ENCODE measurements around the gene KNDC1.

Gene KNDC1

GRCh38 chr10:133251388-133252222 lies 91.6 kb downstream of the KNDC1 start:
- no peak overlapping the region for H3K27ac ChIP-seq (ENCODE audit: low read depth, low read length)
- H3K4me3 ChIP-seq (ENCODE audit: low read depth, low read length), result no peak overlapping the region
- no peaks in the 10 kb centered on the region for H3K9me3 ChIP-seq (ENCODE audit: control insufficient read depth, insufficient read depth, low read depth, low read length)
- no peak overlapping the region for H3K9ac ChIP-seq (ENCODE audit: low read length)
- no peaks in the 10 kb centered on the region for H3K36me3 ChIP-seq (ENCODE audit: control insufficient read depth, insufficient read depth, low read length)
- H3K27me3 ChIP-seq (ENCODE audit: control insufficient read depth, insufficient read depth, low read length), result peaks cover 9% of the 10 kb centered on the region; the same call in 1 of the 2 replicates
- peaks cover 12% of the 10 kb centered on the region for H3K4me1 ChIP-seq (ENCODE audit: control insufficient read depth, insufficient read depth, low read length)

GRCh38 chr10:133252223-133252552 lies 92.2 kb downstream of the KNDC1 start:
- Histone ChIP-seq H3K4me3 (ENCODE audit: low read depth, low read length) (no peak overlapping the region), H3K27me3 (ENCODE audit: control insufficient read depth, insufficient read depth, low read length) (peaks cover 9% of the 10 kb centered on the region; the same call in 1 of the 2 replicates), H3K9ac (ENCODE audit: low read length) (no peak overlapping the region), H3K36me3 (ENCODE audit: control insufficient read depth, insufficient read depth, low read length) (no peaks in the 10 kb centered on the region), H3K27ac (ENCODE audit: low read depth, low read length) (no peak overlapping the region), H3K9me3 (ENCODE audit: control insufficient read depth, insufficient read depth, low read depth, low read length) (no peaks in the 10 kb centered on the region), H3K4me1 (ENCODE audit: control insufficient read depth, insufficient read depth, low read length) (peaks cover 9% of the 10 kb centered on the region)

- no peaks in the 10 kb centered on the region for H3K9me3 ChIP-seq (ENCODE audit: control insufficient read depth, insufficient read depth, low read depth, low read length)
- H3K27ac ChIP-seq (ENCODE audit: low read depth, low read length), result no peak overlapping the region
- H3K4me3 ChIP-seq (ENCODE audit: low read depth, low read length), result no peak overlapping the region
- peaks cover 13% of the 10 kb centered on the region for H3K4me1 ChIP-seq (ENCODE audit: control insufficient read depth, insufficient read depth, low read length)
- H3K9ac ChIP-seq (ENCODE audit: low read length), result no peak overlapping the region
- no peaks in the 10 kb centered on the region for H3K36me3 ChIP-seq (ENCODE audit: control insufficient read depth, insufficient read depth, low read length)
- peaks cover 9% of the 10 kb centered on the region; the same call in 1 of the 2 replicates for H3K27me3 ChIP-seq (ENCODE audit: control insufficient read depth, insufficient read depth, low read length)
These were observed 93.4 kb downstream of the KNDC1 start for GRCh38 chr10:133253361-133253955.

GRCh38 chr10:133254421-133255120 lies 94.6 kb downstream of the KNDC1 start:
- Histone ChIP-seq H3K36me3 (ENCODE audit: control insufficient read depth, insufficient read depth, low read length) (no peaks in the 10 kb centered on the region), H3K9ac (ENCODE audit: low read length) (no peak overlapping the region), H3K4me1 (ENCODE audit: control insufficient read depth, insufficient read depth, low read length) (peaks cover 19% of the 10 kb centered on the region), H3K9me3 (ENCODE audit: control insufficient read depth, insufficient read depth, low read depth, low read length) (no peaks in the 10 kb centered on the region), H3K27ac (ENCODE audit: low read depth, low read length) (no peak overlapping the region), H3K27me3 (ENCODE audit: control insufficient read depth, insufficient read depth, low read length) (peaks cover 7% of the 10 kb centered on the region; the same call in 1 of the 2 replicates), H3K4me3 (ENCODE audit: low read depth, low read length) (no peak overlapping the region)

GRCh38 chr10:133255323-133255722 lies 95.3 kb downstream of the KNDC1 start:
- no peak overlapping the region for H3K4me3 ChIP-seq (ENCODE audit: low read depth, low read length)
- peaks cover 2% of the 10 kb centered on the region; the same call in 1 of the 2 replicates for H3K27me3 ChIP-seq (ENCODE audit: control insufficient read depth, insufficient read depth, low read length)
- no peak overlapping the region for H3K9ac ChIP-seq (ENCODE audit: low read length)
- H3K36me3 ChIP-seq (ENCODE audit: control insufficient read depth, insufficient read depth, low read length), result no peaks in the 10 kb centered on the region
- no peaks in the 10 kb centered on the region for H3K9me3 ChIP-seq (ENCODE audit: control insufficient read depth, insufficient read depth, low read depth, low read length)
- no peak overlapping the region for H3K27ac ChIP-seq (ENCODE audit: low read depth, low read length)
- peaks cover 19% of the 10 kb centered on the region for H3K4me1 ChIP-seq (ENCODE audit: control insufficient read depth, insufficient read depth, low read length)

GRCh38 chr10:133257489-133258065 lies 97.6 kb downstream of the KNDC1 start:
- Histone ChIP-seq H3K27ac (ENCODE audit: low read depth, low read length) (no peak overlapping the region), H3K9ac (ENCODE audit: low read length) (no peak overlapping the region), H3K36me3 (ENCODE audit: control insufficient read depth, insufficient read depth, low read length) (no peaks in the 10 kb centered on the region), H3K4me3 (ENCODE audit: low read depth, low read length) (peak overlapping the region; percentile 51), H3K4me1 (ENCODE audit: control insufficient read depth, insufficient read depth, low read length) (peaks cover 25% of the 10 kb centered on the region), H3K9me3 (ENCODE audit: control insufficient read depth, insufficient read depth, low read depth, low read length) (no peaks in the 10 kb centered on the region), H3K27me3 (ENCODE audit: control insufficient read depth, insufficient read depth, low read length) (peaks cover 8% of the 10 kb centered on the region)

- Histone ChIP-seq H3K9me3 (ENCODE audit: control insufficient read depth, insufficient read depth, low read depth, low read length) (no peaks in the 10 kb centered on the region), H3K36me3 (ENCODE audit: control insufficient read depth, insufficient read depth, low read length) (no peaks in the 10 kb centered on the region), H3K27ac (ENCODE audit: low read depth, low read length) (no peak overlapping the region), H3K9ac (ENCODE audit: low read length) (no peak overlapping the region), H3K4me3 (ENCODE audit: low read depth, low read length) (peak overlapping the region; percentile 51), H3K4me1 (ENCODE audit: control insufficient read depth, insufficient read depth, low read length) (peaks cover 25% of the 10 kb centered on the region), H3K27me3 (ENCODE audit: control insufficient read depth, insufficient read depth, low read length) (peaks cover 15% of the 10 kb centered on the region)
These were observed 98.2 kb downstream of the KNDC1 start for GRCh38 chr10:133258066-133258817.

- Histone ChIP-seq H3K9ac (ENCODE audit: low read length) (no peak overlapping the region), H3K27ac (ENCODE audit: low read depth, low read length) (no peak overlapping the region), H3K36me3 (ENCODE audit: control insufficient read depth, insufficient read depth, low read length) (no peaks in the 10 kb centered on the region), H3K9me3 (ENCODE audit: control insufficient read depth, insufficient read depth, low read depth, low read length) (no peaks in the 10 kb centered on the region), H3K27me3 (ENCODE audit: control insufficient read depth, insufficient read depth, low read length) (peaks cover 20% of the 10 kb centered on the region), H3K4me3 (ENCODE audit: low read depth, low read length) (no peak overlapping the region), H3K4me1 (ENCODE audit: control insufficient read depth, insufficient read depth, low read length) (peaks cover 29% of the 10 kb centered on the region)
These were observed 99.0 kb downstream of the KNDC1 start for GRCh38 chr10:133258818-133259601.

GRCh38 chr10:133259602-133259989 lies 99.6 kb downstream of the KNDC1 start:
- Histone ChIP-seq H3K27me3 (ENCODE audit: control insufficient read depth, insufficient read depth, low read length) (peaks cover 23% of the 10 kb centered on the region), H3K27ac (ENCODE audit: low read depth, low read length) (no peak overlapping the region), H3K4me1 (ENCODE audit: control insufficient read depth, insufficient read depth, low read length) (peaks cover 29% of the 10 kb centered on the region), H3K4me3 (ENCODE audit: low read depth, low read length) (no peak overlapping the region), H3K9ac (ENCODE audit: low read length) (no peak overlapping the region), H3K36me3 (ENCODE audit: control insufficient read depth, insufficient read depth, low read length) (no peaks in the 10 kb centered on the region), H3K9me3 (ENCODE audit: control insufficient read depth, insufficient read depth, low read depth, low read length) (no peaks in the 10 kb centered on the region)

Data from HUES6 (cell line).